Dendritic cell treated with granulocyte-macrophage colony-stimulating factor and Interleukin-4, amounts not matched to agents 40 ng/mL and 50 ng/mL, for 4 days (primary cell): ENCODE results near the gene PTTG2.

Experiments
- H3K27ac Mint-ChIP-seq: one replicate; pipeline ENCODE4 v1.8.0; 2022; ENCODE audit warnings: mild to moderate bottlenecking, mixed read lengths
- H3K27me3 Mint-ChIP-seq: one replicate; pipeline ENCODE4 v1.8.0; 2022; ENCODE audit warnings: mild to moderate bottlenecking, mixed read lengths
- H3K36me3 Mint-ChIP-seq: one replicate; pipeline ENCODE4 v1.8.0; 2022; ENCODE audit warnings: low read depth, mixed read lengths
- H3K4me1 Mint-ChIP-seq: one replicate; pipeline ENCODE4 v1.8.0; 2022; ENCODE audit warnings: low read depth, mixed read lengths
- H3K4me3 Mint-ChIP-seq: one replicate; pipeline ENCODE4 v1.8.0; 2022; ENCODE audit warnings: mild to moderate bottlenecking, moderate library complexity, mixed read lengths
- H3K9me3 Mint-ChIP-seq: one replicate; pipeline ENCODE4 v1.8.0; 2022; ENCODE audit warnings: mixed read lengths
- intact Hi-C: fragments of 100-400 bp; cut with micrococcal nuclease; formaldehyde crosslinking; loops from one replicate; pipeline ENCODE4 v1.15.0; 2022

Gene PTTG2

DNA sequence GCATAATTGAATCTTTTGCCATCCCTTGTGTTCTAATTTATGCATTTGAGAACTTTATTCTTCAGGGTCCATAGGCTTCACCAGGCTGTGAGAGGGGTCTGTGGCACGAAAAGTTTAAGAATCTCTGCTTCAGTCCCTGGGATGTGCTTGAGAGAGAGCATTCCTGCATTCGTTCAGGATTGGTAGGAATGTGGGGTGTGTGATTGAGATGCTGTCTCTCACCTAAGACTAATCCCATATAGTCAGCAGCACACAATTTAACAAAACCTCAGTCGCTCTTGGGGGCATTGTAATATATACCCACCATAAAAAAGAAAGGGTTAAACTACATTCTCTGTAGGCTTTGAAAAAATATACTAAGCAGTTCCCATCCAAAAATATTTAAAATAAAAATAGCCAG is 41.7 kb downstream of the PTTG2 start:
- H3K27ac Mint-ChIP-seq, result no peak overlapping the region
- peaks cover 30% of the 10 kb centered on the region for H3K36me3 Mint-ChIP-seq
- intact Hi-C loops, result no loop called here
- H3K4me1 Mint-ChIP-seq, result peaks cover 34% of the 10 kb centered on the region
- H3K4me3 Mint-ChIP-seq, result no peak overlapping the region
- H3K9me3 Mint-ChIP-seq, result no peaks in the 10 kb centered on the region
- H3K27me3 Mint-ChIP-seq, result no peaks in the 10 kb centered on the region

DNA sequence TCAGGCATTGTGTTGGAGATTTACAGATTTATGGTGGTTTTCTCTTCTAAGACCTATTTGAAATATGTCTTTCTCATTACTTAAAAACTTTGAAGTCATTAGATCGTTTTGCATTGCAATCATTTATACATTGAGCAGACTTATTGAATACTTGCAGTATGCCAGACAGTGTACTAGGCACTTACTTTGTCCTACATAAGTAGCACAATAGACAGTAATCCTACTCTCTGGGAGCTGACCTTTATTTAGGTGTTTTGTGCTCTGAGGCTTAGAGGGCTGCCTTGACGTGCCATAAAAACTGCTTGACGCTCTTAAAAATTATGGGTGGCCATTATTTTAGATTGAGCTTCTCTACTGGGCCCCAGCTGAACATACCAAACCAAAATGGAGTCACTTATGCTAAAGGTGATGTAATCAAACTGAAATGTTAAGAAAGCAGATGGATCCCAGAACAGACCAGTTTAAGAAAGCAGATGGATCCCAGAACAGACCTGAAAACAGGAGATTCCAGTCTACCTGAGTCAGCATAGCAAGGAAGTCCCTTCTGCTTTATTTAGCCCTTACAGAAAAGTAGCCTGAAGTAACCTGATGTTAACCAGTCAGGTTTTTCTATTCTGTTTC is 42.4 kb downstream of the PTTG2 start:
- intact Hi-C loops, result no loop called here
- no peaks in the 10 kb centered on the region for H3K9me3 Mint-ChIP-seq
- peaks cover 31% of the 10 kb centered on the region for H3K36me3 Mint-ChIP-seq
- H3K4me3 Mint-ChIP-seq, result no peak overlapping the region
- peaks cover 37% of the 10 kb centered on the region for H3K4me1 Mint-ChIP-seq
- H3K27me3 Mint-ChIP-seq, result no peaks in the 10 kb centered on the region
- H3K27ac Mint-ChIP-seq, result no peak overlapping the region

DNA sequence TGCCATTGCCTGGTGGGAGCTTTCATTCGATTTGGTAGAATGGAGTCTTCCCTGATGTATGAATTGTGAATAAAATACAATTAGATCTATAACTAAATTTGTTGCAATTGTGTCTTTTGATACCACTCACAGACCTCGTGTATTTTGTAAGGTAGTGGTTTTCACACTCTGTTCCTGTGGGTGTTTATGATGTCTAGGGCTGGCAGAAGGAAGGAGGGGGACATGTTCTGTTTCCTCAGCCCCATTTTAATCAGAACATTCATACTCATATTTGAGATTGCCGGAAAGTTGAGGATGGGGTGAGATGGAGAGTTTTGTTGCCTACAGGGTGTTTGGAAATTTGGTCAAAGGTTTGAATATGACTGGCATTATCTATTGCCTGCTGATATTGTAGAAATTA is 42.9 kb downstream of the PTTG2 start:
- no peak overlapping the region for H3K27ac Mint-ChIP-seq
- no peaks in the 10 kb centered on the region for H3K9me3 Mint-ChIP-seq

DNA sequence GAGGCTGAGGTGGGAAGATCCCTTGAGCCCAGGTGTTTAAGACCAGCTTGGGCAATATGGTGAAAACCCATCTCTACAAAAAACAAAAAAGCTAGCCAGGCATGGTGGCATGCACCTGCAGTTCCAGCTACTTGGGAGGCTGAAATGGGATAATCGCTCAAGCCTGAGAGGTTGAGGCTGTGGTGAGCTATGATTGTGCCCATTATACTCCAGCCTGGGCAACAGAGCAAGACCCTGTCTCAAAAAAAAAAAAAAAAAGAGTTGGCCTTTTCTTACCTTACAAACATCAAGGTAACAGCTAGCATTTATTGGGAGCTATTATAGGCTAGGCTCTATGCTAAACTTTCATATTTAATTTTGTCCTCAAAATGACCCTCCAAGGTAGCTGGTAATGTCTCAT is 43.4 kb downstream of the PTTG2 start:
- Mint-ChIP-seq H3K27ac (no peak overlapping the region), H3K36me3 (peaks cover 21% of the 10 kb centered on the region), H3K27me3 (no peaks in the 10 kb centered on the region), H3K4me1 (peaks cover 38% of the 10 kb centered on the region), H3K4me3 (no peak overlapping the region), H3K9me3 (no peaks in the 10 kb centered on the region)
- intact Hi-C loops, result no loop called here

More for the DNA sequence above, 42.9 kb downstream of the PTTG2 start:
- H3K4me3 Mint-ChIP-seq, result no peak overlapping the region
- H3K36me3 Mint-ChIP-seq, result peaks cover 26% of the 10 kb centered on the region
- H3K27me3 Mint-ChIP-seq, result no peaks in the 10 kb centered on the region
- peaks cover 38% of the 10 kb centered on the region for H3K4me1 Mint-ChIP-seq
- intact Hi-C loops, result no loop called here

DNA sequence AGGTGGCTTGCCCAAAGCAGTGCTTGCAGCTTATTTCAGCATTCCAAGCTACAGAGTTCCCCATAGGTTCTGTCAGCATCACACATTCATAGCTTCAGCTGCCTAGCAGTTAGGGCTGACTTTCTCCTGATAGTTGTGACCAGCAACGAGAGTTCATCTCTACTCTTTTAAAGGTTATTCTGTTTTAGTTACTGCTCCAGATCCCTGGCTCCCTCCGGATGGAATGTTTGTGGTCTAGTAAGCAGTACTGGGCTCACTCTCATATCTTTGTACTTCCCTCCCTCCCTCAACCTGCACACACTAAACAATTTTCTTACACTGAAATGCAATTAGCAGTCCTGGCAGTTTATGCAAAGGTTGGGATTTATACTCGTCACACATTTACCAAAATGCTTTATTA is 43.9 kb downstream of the PTTG2 start:
- Mint-ChIP-seq H3K9me3 (no peaks in the 10 kb centered on the region), H3K4me3 (no peak overlapping the region), H3K4me1 (peaks cover 40% of the 10 kb centered on the region), H3K36me3 (peaks cover 16% of the 10 kb centered on the region), H3K27ac (no peak overlapping the region), H3K27me3 (no peaks in the 10 kb centered on the region)
- intact Hi-C loops, result no loop called here

DNA sequence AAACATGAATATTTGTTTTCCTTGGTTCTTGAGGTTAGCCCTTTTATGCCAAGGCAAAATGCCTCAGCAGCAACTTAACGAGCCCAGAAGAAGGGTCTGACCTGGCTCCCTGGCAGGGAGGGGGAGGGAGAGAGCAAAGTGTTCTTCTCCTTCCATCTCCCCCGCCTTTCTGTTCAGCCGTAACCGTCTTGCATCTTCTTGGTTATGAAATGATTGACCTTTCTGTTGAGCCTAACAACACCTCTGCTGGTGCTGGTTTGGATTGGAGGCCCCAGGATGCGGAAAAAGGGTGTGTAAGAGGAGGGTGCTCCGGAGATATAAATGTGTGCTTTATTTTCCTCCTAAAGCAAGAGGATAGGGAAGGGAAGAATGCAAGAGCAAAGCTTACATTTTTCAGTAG is 44.7 kb downstream of the PTTG2 start:
- no peak overlapping the region for H3K27ac Mint-ChIP-seq
- no peak overlapping the region for H3K4me3 Mint-ChIP-seq
- intact Hi-C loops, result no loop called here

DNA sequence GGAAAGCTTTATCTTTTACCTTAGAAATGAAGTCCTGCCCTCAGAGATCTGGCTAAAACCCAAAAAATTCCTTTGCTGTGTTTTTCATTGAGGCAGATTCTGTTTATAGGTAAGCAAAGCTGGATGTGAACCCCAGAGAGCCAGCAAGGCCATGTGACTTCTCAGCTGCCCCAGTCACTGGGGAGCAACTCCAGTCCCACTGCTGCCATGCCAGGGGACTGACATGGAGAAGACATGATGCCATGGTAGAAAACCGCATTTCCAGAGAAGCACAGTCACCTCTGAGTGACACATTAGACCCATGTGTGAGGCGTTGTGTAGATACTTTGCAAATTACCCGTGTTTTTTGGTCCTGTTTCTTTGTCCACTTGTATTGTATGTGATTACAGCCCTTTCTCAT is 45.4 kb downstream of the PTTG2 start:
- Mint-ChIP-seq H3K27me3 (no peaks in the 10 kb centered on the region), H3K4me3 (no peak overlapping the region), H3K36me3 (peaks cover 12% of the 10 kb centered on the region), H3K4me1 (peaks cover 47% of the 10 kb centered on the region), H3K9me3 (no peaks in the 10 kb centered on the region), H3K27ac (no peak overlapping the region)
- intact Hi-C loops, result no loop called here

More for the DNA sequence above, 44.7 kb downstream of the PTTG2 start:
- no peaks in the 10 kb centered on the region for H3K27me3 Mint-ChIP-seq
- H3K36me3 Mint-ChIP-seq, result peaks cover 12% of the 10 kb centered on the region
- H3K9me3 Mint-ChIP-seq, result no peaks in the 10 kb centered on the region
- peaks cover 40% of the 10 kb centered on the region for H3K4me1 Mint-ChIP-seq

DNA sequence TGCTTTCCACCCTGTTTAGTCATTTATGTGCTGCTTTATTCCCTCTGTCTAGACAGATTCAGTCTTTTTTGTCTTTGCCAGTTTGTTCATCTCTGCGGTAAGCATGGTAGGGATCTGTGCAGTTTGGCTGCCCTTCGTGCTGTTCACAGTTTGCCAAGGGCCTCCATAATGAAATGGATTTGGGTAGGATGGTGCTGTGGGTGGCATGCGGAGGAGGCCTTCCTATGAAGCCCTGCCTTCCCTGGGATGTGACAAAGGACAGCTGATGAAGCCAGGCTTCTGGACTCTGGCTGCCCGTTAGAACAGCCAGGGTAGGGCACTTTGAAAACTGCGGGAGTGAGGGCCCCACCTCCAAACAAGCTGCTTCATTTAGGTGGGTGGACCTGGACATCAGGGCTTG is 47.4 kb downstream of the PTTG2 start:
- no peaks in the 10 kb centered on the region for H3K9me3 Mint-ChIP-seq
- H3K4me1 Mint-ChIP-seq, result peaks cover 49% of the 10 kb centered on the region
- peaks cover 5% of the 10 kb centered on the region for H3K36me3 Mint-ChIP-seq
- no peak overlapping the region for H3K27ac Mint-ChIP-seq
- intact Hi-C loops, result no loop called here
- no peak overlapping the region for H3K4me3 Mint-ChIP-seq
- H3K27me3 Mint-ChIP-seq, result no peaks in the 10 kb centered on the region

DNA sequence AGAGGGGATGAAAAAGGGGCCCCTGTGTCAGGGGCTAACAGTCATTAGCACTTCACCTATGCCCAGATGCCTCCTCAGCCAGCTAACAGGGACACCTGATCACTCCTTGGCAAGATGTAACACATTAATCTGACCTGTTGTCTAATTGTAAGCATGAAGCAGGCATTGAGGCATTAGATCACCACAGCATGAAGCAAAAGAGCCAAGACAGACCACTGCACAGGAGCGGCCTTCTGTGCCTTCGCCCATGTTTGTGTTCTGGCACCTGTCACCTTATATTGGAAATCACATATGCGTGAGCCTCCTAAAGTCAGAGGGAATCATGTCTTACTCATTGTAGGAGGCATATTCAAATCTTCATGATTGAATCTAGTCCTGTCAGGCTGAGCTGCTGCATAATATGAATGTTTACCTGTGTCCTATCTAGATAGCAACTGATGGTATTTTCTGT is 48.4 kb downstream of the PTTG2 start:
- Mint-ChIP-seq H3K27me3 (no peaks in the 10 kb centered on the region), H3K9me3 (no peaks in the 10 kb centered on the region), H3K27ac (no peak overlapping the region), H3K36me3 (peaks cover 5% of the 10 kb centered on the region), H3K4me3 (no peak overlapping the region), H3K4me1 (peaks cover 43% of the 10 kb centered on the region)
- intact Hi-C loops, result no loop called here

DNA sequence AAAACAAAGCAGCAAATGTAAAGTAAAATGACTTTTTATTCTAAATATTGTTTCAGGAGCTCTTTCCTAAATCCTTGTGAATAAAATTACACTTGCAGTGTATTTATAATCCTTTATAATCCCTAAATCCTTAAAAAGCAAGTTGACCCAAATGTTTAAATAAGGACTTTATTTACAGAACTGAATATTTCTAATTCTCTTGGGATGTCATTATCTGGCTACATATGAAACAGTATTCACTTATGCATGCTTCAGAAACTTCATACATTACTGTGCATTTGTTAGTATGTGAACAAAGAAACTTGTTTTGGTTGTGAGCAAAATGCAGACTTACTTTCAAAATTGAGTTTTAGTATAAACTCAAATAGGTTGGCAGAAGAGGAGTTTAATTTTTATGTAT is 49.2 kb downstream of the PTTG2 start:
- H3K4me3 Mint-ChIP-seq, result no peak overlapping the region
- peaks cover 43% of the 10 kb centered on the region for H3K4me1 Mint-ChIP-seq
- peaks cover 10% of the 10 kb centered on the region for H3K36me3 Mint-ChIP-seq
- intact Hi-C loops, result no loop called here
- no peaks in the 10 kb centered on the region for H3K9me3 Mint-ChIP-seq
- H3K27me3 Mint-ChIP-seq, result no peaks in the 10 kb centered on the region
- no peak overlapping the region for H3K27ac Mint-ChIP-seq

DNA sequence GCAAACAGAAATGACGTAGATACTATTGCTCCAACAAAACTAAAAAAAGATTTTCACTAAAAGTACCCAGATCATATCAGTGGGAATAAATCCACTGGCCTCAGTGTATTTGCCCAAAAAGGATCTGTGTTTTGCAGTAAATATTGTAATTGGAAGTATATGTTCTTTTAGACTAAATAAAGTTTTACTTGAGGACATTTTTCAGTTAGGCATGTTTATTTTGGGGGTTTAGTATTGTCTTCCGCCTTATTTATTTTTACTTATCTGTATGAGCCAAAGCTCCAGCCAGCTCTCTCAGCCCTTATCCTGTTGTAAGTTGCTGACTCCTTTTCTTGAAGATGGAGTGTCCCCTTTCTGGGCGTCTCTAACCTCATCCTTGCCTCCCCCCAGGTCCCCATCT is 49.8 kb downstream of the PTTG2 start:
- Mint-ChIP-seq H3K36me3 (peaks cover 15% of the 10 kb centered on the region), H3K27me3 (no peaks in the 10 kb centered on the region), H3K27ac (peak overlapping the region; percentile 1), H3K9me3 (no peaks in the 10 kb centered on the region), H3K4me3 (no peak overlapping the region), H3K4me1 (peaks cover 38% of the 10 kb centered on the region)
- intact Hi-C loops, result no loop called here
